Caco-2 (cell line): ENCODE measurements around the gene FKBP14. TPM values are rescaled to one million over a fixed set of nuclear protein-coding genes. Genes with fewer than 3 reads are reported as not detected.

Experiments
- Bru-seq: library from RNA; stranded (reverse); fragments of 400-500 nt; gene quantifications from one replicate; lab custom pipeline; 2021; lab: Mats Ljungman, UMichigan
- BruChase-seq, 2 experiments: library from RNA; stranded (reverse); fragments of 400-500 nt; gene quantifications; one replicate each; lab custom pipeline; 2021; lab: Mats Ljungman, UMichigan
- BruUV-seq: library from RNA; stranded (reverse); fragments of 400-500 nt; replicated peaks from 2 replicates; lab custom pipeline; 2021; lab: Mats Ljungman, UMichigan
- CTCF ChIA-PET: fragments of 300-600 bp; sonication (Branson Sonifier 250); formaldehyde crosslinking; loops from one replicate; lab custom pipeline; 2022; ENCODE audit warnings: antibody characterized with exemption; lab: Charles Lee
- POLR2A ChIA-PET: fragments of 300-600 bp; sonication (Branson Sonifier 250); formaldehyde crosslinking; loops from one replicate; lab custom pipeline; 2022; ENCODE audit warnings: antibody characterized with exemption; lab: Charles Lee
- DNase-seq, 2 experiments: peaks; one replicate each; pipeline versions ENCODE4 v3.0.0 to v3.0.0-alpha.2; 2020 to 2022
- H3K27me3 ChIP-seq: replicated peaks from 2 replicates; pipeline ENCODE4 v1.6.0; 2011; ENCODE audit warnings: low read length; ENCODE audit not compliant: control insufficient read depth, insufficient read depth
- H3K36me3 ChIP-seq: 2 replicates; pipeline ENCODE4 v1.5.1; 2011; ENCODE audit warnings: low read length; ENCODE audit not compliant: control insufficient read depth, insufficient read depth
- H3K4me1 ChIP-seq: fragments of 250-450 bp; sonication (Bioruptor Pico); 2 replicates; pipeline ENCODE4 v1.5.1; 2020; ENCODE audit warnings: mild to moderate bottlenecking
- H3K4me3 ChIP-seq: 2 replicates; pipeline ENCODE4 v1.5.1; 2011; ENCODE audit warnings: low read depth, mild to moderate bottlenecking, control low read depth, low read length
- H3K9me3 ChIP-seq: fragments of 250-450 bp; sonication (Bioruptor Pico); 2 replicates; pipeline ENCODE4 v1.5.1; 2020; ENCODE audit warnings: mild to moderate bottlenecking, moderate library complexity
- H3K27ac Mint-ChIP-seq: one replicate; pipeline ENCODE4 v1.8.0; 2022; ENCODE audit warnings: mixed read lengths; ENCODE audit not compliant: unreplicated experiment
- H3K27me3 Mint-ChIP-seq: one replicate; pipeline ENCODE4 v1.8.0; 2022; ENCODE audit warnings: mixed read lengths; ENCODE audit not compliant: insufficient read depth, unreplicated experiment
- H3K36me3 Mint-ChIP-seq: one replicate; pipeline ENCODE4 v1.8.0; 2022; ENCODE audit warnings: mild to moderate bottlenecking, mixed read lengths; ENCODE audit not compliant: insufficient read depth, unreplicated experiment
- H3K4me1 Mint-ChIP-seq: one replicate; pipeline ENCODE4 v1.8.0; 2022; ENCODE audit warnings: low read depth, mixed read lengths; ENCODE audit not compliant: unreplicated experiment
- H3K4me3 Mint-ChIP-seq: one replicate; pipeline ENCODE4 v1.8.0; 2022; ENCODE audit warnings: mild to moderate bottlenecking, moderate library complexity, mixed read lengths; ENCODE audit not compliant: unreplicated experiment
- H3K9me3 Mint-ChIP-seq: one replicate; pipeline ENCODE4 v1.8.0; 2022; ENCODE audit warnings: mixed read lengths; ENCODE audit not compliant: unreplicated experiment
- CTCF ChIP-seq, 2 experiments: fragments of 200-600 bp in 1 of 2; IDR thresholded peaks; 1 replicate in 1 of 2; 2 replicates in 1 of 2; pipeline versions ENCODE4 v1.5.1 to v1.8.0; 2011 to 2022; ENCODE audit warnings: antibody characterized with exemption in 1 of 2, control low read depth in 1 of 2, inconsistent platforms in 1 of 2, low read depth in 1 of 2, low read length in 1 of 2, mild to moderate bottlenecking in 1 of 2, moderate library complexity in 1 of 2; ENCODE audit not compliant: insufficient read depth in 1 of 2, severe bottlenecking in 1 of 2, unreplicated experiment in 1 of 2
- intact Hi-C: fragments of 100-400 bp; cut with micrococcal nuclease; formaldehyde crosslinking; loops from one replicate; pipeline ENCODE4 v1.10.0; 2022; ENCODE audit not compliant: unreplicated experiment
- long read RNA-seq: library from polyadenylated mRNA; stranded (forward); transcript quantifications from one replicate; pipeline ENCODE4 v2.0.0, GENCODE V29; 2022
- total RNA-seq: library from RNA; stranded (reverse); gene quantifications from 2 replicates; pipeline ENCODE4 v1.2.3, GENCODE V29; 2022

The FKBP14 gene
- total RNA-seq (17.5 and 20.3 TPM in 2 replicates), Bru-seq, nascent RNA (percentile 77 among the genes with signal in this experiment), BruChase-seq, experiment 1, labeled RNA remaining after a 2-hour chase (percentile 85 among the genes with signal in this experiment), BruChase-seq, experiment 2, labeled RNA remaining after a 6-hour chase (percentile 91 among the genes with signal in this experiment)
- long read RNA-seq, full-length matches to known transcripts = 27 of 29 reads
- long read RNA-seq, partial matches to known transcripts = 0 of 29 reads
- long read RNA-seq, other reads (novel, unspliced or antisense) = 2 of 29 reads

GRCh38 chr7:30026229-30027064 is at the start of gene FKBP14:
TSS of gene FKBP14 (minus strand) at chr7:30026702. CDS start at chr7:30026508, 194 bp downstream.
- peak within 1 kb of the TSS; percentile 89 for H3K4me3 ChIP-seq
- H3K9me3 ChIP-seq = no peaks in the 10 kb centered on the region
- H3K9me3 Mint-ChIP-seq = no peaks in the 10 kb centered on the region
- H3K27me3 Mint-ChIP-seq = no peaks in the 10 kb centered on the region
- BruUV-seq = TSS peak; percentile 79
- POLR2A ChIA-PET = no interaction called here
- intact Hi-C loops = loop anchor here (1.0 to 2.0 kb wide), 2 partner anchors 36 to 38 kb away; no protein-coding TSS in a partner anchor
- H3K4me3 Mint-ChIP-seq = no peak within 1 kb of the TSS
- H3K27ac Mint-ChIP-seq = peak within 1 kb of the TSS; percentile 94
- peaks cover 15% of the 10 kb centered on the region for H3K4me1 Mint-ChIP-seq
- no peaks in the 10 kb centered on the region for H3K27me3 ChIP-seq
- CTCF ChIA-PET = interaction anchor here (3.3 kb wide), 1 partner anchor 36 kb away, joined by 15 read pairs; no protein-coding TSS in a partner anchor
- H3K36me3 ChIP-seq = no peaks in the 10 kb centered on the region
- peak; percentile 97 to 99 for DNase-seq
- peaks cover 8% of the 10 kb centered on the region for H3K4me1 ChIP-seq
- TF ChIP-seq CTCF (IDR thresholded peaks at IDR 0.05; ENCODE audit: insufficient read depth in 1 of 2, low read depth in 1 of 2, low read length in 1 of 2, severe bottlenecking in 1 of 2, unreplicated experiment in 1 of 2) = no peak
- peaks cover 12% of the 10 kb centered on the region for H3K36me3 Mint-ChIP-seq

- POLR2A ChIA-PET = interaction anchor here (0.5 kb wide), 1 partner anchor 94 kb away, joined by 3 read pairs; no protein-coding TSS in a partner anchor
- Histone ChIP-seq H3K4me1 (0 out of 2 replicates have a peak, but pooled peaks cover 3% of the 10 kb centered on the region), H3K36me3 (no peaks in the 10 kb centered on the region), H3K4me3 (no peak overlapping the region), H3K9me3 (no peaks in the 10 kb centered on the region), H3K27me3 (no peaks in the 10 kb centered on the region)
- Mint-ChIP-seq H3K27me3 (no peaks in the 10 kb centered on the region), H3K4me1 (no peaks in the 10 kb centered on the region), H3K27ac (no peak overlapping the region), H3K4me3 (no peak overlapping the region), H3K36me3 (peaks cover 14% of the 10 kb centered on the region), H3K9me3 (no peaks in the 10 kb centered on the region)
- CTCF ChIA-PET = interaction anchor here (0.6 to 1.3 kb wide), 5 partner anchors 13 to 196 kb away, joined by 3 to 7 read pairs (median 3); no protein-coding TSS in a partner anchor
- peak in 1 of 2 experiments; percentile 28 for DNase-seq
- no TSS peak for BruUV-seq
- intact Hi-C loops = no loop called here
- TF ChIP-seq CTCF (IDR thresholded peaks at IDR 0.05; ENCODE audit: insufficient read depth in 1 of 2, low read depth in 1 of 2, low read length in 1 of 2, severe bottlenecking in 1 of 2, unreplicated experiment in 1 of 2) = peak; percentile 56 to 63
Observed at GRCh38 chr7:30074422-30075030, 48.0 kb upstream of the FKBP14 start.

- intact Hi-C loops = no loop called here
- Histone ChIP-seq H3K9me3 (no peaks in the 10 kb centered on the region), H3K4me1 (0 out of 2 replicates have a peak, but pooled peaks cover 3% of the 10 kb centered on the region), H3K27me3 (no peaks in the 10 kb centered on the region), H3K4me3 (no peak overlapping the region), H3K36me3 (no peaks in the 10 kb centered on the region)
- POLR2A ChIA-PET = no interaction called here
- no peaks in the 10 kb centered on the region for H3K9me3 Mint-ChIP-seq
- peaks cover 7% of the 10 kb centered on the region for H3K36me3 Mint-ChIP-seq
- no peak for TF ChIP-seq CTCF (IDR thresholded peaks at IDR 0.05; ENCODE audit: insufficient read depth in 1 of 2, low read depth in 1 of 2, low read length in 1 of 2, severe bottlenecking in 1 of 2, unreplicated experiment in 1 of 2)
- H3K27me3 Mint-ChIP-seq = no peaks in the 10 kb centered on the region
- no peaks in the 10 kb centered on the region for H3K4me1 Mint-ChIP-seq
- DNase-seq = no peak
- BruUV-seq = no TSS peak
- no peak overlapping the region for H3K4me3 Mint-ChIP-seq
- no peak overlapping the region for H3K27ac Mint-ChIP-seq
- CTCF ChIA-PET = no interaction called here
Observed at GRCh38 chr7:30072735-30073134, 46.2 kb upstream of the FKBP14 start.
